Fibroblast of villous mesenchyme (primary cell): Measurements from ENCODE around the gene ETV2. TPM values are rescaled to one million over a fixed set of nuclear protein-coding genes. Genes with fewer than 3 reads are reported as not detected.
"Not testable (repeated sequence)": the region's sequence is repeated elsewhere in the genome, so short reads cannot be mapped to it uniquely, and the experiment has no call there.

ENCODE experiments used
- DNase-seq: peaks from one replicate; pipeline ENCODE4 v3.0.0-alpha.2; 2010; ENCODE audit warnings: low read depth
- H3K4me3 ChIP-seq: 2 replicates; pipeline ENCODE4 v1.5.1; 2011; ENCODE audit warnings: low read depth, mild to moderate bottlenecking, low read length
- CTCF ChIP-seq: IDR thresholded peaks from 2 replicates; pipeline ENCODE4 v1.5.1; 2012; ENCODE audit warnings: low read depth, mild to moderate bottlenecking, low read length; ENCODE audit not compliant: insufficient read depth
- total RNA-seq: library from RNA; depleted of rRNA; stranded (reverse); fragments of >200 nt; gene quantifications from 2 replicates; pipeline ENCODE4 v1.2.3, GENCODE V29; 2012

The ETV2 gene
- total RNA-seq, 1 donor: 0.86 TPM

- no peak for DNase-seq
Observed at GRCh38 chr19:35675589-35676140, 34.1 kb downstream of the ETV2 start.

GRCh38 chr19:35689836-35690235 lies 48.3 kb downstream of the ETV2 start:
- peak; percentile 67 for DNase-seq
- TF ChIP-seq CTCF: no peak
- no peak overlapping the region for H3K4me3 ChIP-seq

More at GRCh38 chr19:35675589-35676140, 34.1 kb downstream of the ETV2 start:
- H3K4me3 ChIP-seq: no peak overlapping the region
- TF ChIP-seq CTCF: no peak

GRCh38 chr19:35691106-35691505 lies 49.6 kb downstream of the ETV2 start:
- not testable (repeated sequence) for DNase-seq

GRCh38 chr19:35692010-35692409 lies 50.5 kb downstream of the ETV2 start:
- H3K4me3 ChIP-seq: no peak overlapping the region
- DNase-seq: no peak
- TF ChIP-seq CTCF: no peak

More at GRCh38 chr19:35691106-35691505, 49.6 kb downstream of the ETV2 start:
- H3K4me3 ChIP-seq: not testable (repeated sequence)

- no peak for DNase-seq
- TF ChIP-seq CTCF: no peak
- H3K4me3 ChIP-seq: no peak overlapping the region
Observed at GRCh38 chr19:35693422-35693821, 51.9 kb downstream of the ETV2 start.

- H3K4me3 ChIP-seq: no peak overlapping the region
- TF ChIP-seq CTCF: peak; percentile 100
- peak; percentile 83 for DNase-seq
Observed at GRCh38 chr19:35693835-35694599, 52.5 kb downstream of the ETV2 start.

Other genes with a start within 250 kb of the ETV2 start
- not detected in 2 replicates for gene FFAR2, start 193.5 kb upstream of the ETV2 start, total RNA-seq
- gene KRTDAP, start 151.3 kb upstream of the ETV2 start, total RNA-seq: not detected in 2 replicates
- 0.97 and 2.2 TPM in 2 replicates for gene DMKN, start 128.1 kb upstream of the ETV2 start, total RNA-seq
- under 0.01 TPM in 1 of 2 replicates, not detected in the other for gene SBSN, start 113.4 kb upstream of the ETV2 start, total RNA-seq
- gene GAPDHS, start 108.3 kb upstream of the ETV2 start, total RNA-seq: not detected in 2 replicates
- 77.3 and 81.2 TPM in 2 replicates for gene TMEM147, start 96.1 kb upstream of the ETV2 start, total RNA-seq
- not detected in 2 replicates for gene ATP4A, start 78.1 kb upstream of the ETV2 start, total RNA-seq
- gene PMIS2, start 55.6 kb upstream of the ETV2 start, total RNA-seq: not detected in 2 replicates
- gene HAUS5, start 29.0 kb upstream of the ETV2 start, total RNA-seq: 6.5 and 6.8 TPM in 2 replicates
- gene RBM42, start 12.7 kb upstream of the ETV2 start, total RNA-seq: 41.0 and 54.1 TPM in 2 replicates
- gene COX6B1, start 6.6 kb downstream of the ETV2 start, total RNA-seq: 165 and 215 TPM in 2 replicates
- gene UPK1A, start 24.8 kb downstream of the ETV2 start, total RNA-seq: not detected in 2 replicates
- not detected in 2 replicates for gene ZBTB32, start 62.8 kb downstream of the ETV2 start, total RNA-seq
- 5.6 and 7.4 TPM in 2 replicates for gene KMT2B, start 76.3 kb downstream of the ETV2 start, total RNA-seq
- gene IGFLR1, start 100.7 kb downstream of the ETV2 start, total RNA-seq: 0.43 and 0.64 TPM in 2 replicates
- 4.7 and 5.8 TPM in 2 replicates for gene U2AF1L4, start 103.7 kb downstream of the ETV2 start, total RNA-seq
- 14.7 and 18.7 TPM in 2 replicates for gene PSENEN, start 103.9 kb downstream of the ETV2 start, total RNA-seq
- gene LIN37, start 106.8 kb downstream of the ETV2 start, total RNA-seq: 13.8 and 14.2 TPM in 2 replicates
- 20.7 and 44.8 TPM in 2 replicates for gene HSPB6, start 115.3 kb downstream of the ETV2 start, total RNA-seq
- gene PROSER3, start 116.4 kb downstream of the ETV2 start, total RNA-seq: 8.7 and 9.5 TPM in 2 replicates
- gene ARHGAP33, start 133.8 kb downstream of the ETV2 start, total RNA-seq: 1.7 and 2.3 TPM in 2 replicates
- gene PRODH2, start 171.1 kb downstream of the ETV2 start, total RNA-seq: not detected in 2 replicates
- not detected in 2 replicates for gene NPHS1, start 210.8 kb downstream of the ETV2 start, total RNA-seq
- under 0.01 TPM in 1 of 2 replicates, not detected in the other for gene KIRREL2, start 215.2 kb downstream of the ETV2 start, total RNA-seq
- gene APLP1, start 226.8 kb downstream of the ETV2 start, total RNA-seq: 3.5 and 4.2 TPM in 2 replicates